HG02840 (cell line): ENCODE measurements around the gene BAG2.
A peak's percentile ranks its signal among the peaks of the same experiment; 100 is the strongest.

Source experiments
- ATAC-seq: cut with Tn5 transposase; IDR thresholded peaks from one replicate; pipeline ENCODE4 v1.9.1; 2021; ENCODE audit warnings: mild to moderate bottlenecking, moderate library complexity, moderate number of reproducible peaks; ENCODE audit not compliant: unreplicated experiment, low FRiP score

Gene BAG2

DNA sequence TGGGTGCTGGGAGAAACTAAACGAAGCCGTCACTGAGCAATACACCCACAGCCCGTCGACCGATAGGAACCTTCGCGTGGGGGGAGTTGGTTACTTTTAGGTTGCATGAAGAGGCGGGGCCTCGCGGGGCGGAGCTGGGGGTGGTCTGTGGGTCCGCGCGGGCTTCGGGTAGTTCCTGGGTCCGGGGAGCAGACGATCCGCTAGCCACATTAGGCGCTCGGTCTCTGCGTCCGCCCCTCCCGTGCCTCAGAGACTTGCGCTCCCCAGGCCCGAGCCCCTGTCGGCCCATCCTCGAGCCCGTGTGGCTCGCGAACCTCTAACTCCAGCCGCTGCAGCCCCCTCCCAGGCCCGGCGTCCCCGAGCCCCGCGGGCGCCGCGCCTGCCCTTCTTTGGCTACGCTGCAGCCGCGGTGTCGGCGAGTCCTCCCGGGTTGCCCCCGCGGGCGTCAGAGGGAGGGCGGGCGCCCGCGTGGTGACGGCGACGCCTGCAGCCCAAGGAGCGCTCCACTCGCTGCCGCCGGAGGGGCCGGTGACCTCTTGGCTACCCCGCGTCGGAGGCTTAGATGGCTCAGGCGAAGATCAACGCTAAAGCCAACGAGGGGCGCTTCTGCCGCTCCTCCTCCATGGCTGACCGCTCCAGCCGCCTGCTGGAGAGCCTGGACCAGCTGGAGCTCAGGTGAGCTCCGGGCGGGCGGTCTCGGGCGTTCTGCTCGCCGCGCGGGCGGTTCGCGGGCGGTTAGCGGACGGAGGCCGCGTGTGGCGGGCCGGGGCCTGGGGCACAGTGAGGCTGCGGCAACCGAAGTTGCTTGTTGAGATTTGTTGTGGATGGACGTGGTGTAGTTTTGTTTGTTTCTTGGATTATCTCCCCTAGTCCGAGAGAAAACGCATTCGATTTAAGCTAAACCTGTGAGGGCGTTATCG, at the start of gene BAG2:
BAG2 (plus strand) TSS at position 191 of the 920 bp plus-strand sequence; CDS start at position 563, 372 bp downstream.
- ATAC-seq = peak; percentile 90

DNA sequence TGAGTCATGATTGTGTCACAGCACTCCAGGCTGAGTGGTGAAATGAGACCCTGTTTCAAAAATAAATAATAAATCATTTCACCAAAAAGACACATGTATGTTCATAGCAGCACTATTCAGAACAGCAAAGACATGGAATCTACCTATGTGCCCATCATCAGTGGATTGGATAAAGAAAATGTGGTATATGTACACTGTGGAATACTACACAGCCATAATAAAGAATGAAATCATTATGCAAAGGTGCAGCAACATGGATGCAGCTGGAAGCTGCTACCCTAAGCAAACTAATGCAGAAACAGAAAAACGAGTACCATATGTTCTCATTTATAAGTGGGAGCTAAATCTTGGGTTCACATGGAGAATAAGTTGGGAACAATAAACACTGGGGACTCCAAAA, 49.0 kb upstream of the BAG2 start:
- ATAC-seq = no peak

DNA sequence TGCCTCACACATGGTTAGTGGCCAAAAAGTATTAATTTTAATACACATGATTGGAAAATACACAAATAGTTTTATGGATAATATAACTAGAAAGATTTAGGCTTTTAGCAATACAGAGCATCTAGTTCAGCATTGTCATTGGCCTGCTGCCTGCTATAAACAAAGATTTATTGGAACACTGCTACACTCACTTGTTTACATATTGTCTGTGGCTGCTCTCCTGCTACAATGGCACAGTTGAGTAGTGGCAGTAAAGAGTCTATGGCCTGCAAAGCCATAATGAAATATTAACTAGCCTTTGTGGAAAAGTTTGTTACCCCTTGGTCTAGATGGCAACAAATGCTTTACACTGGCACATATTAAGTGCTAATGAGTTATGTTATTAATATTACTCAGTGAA, 44.4 kb upstream of the BAG2 start:
- no peak for ATAC-seq

DNA sequence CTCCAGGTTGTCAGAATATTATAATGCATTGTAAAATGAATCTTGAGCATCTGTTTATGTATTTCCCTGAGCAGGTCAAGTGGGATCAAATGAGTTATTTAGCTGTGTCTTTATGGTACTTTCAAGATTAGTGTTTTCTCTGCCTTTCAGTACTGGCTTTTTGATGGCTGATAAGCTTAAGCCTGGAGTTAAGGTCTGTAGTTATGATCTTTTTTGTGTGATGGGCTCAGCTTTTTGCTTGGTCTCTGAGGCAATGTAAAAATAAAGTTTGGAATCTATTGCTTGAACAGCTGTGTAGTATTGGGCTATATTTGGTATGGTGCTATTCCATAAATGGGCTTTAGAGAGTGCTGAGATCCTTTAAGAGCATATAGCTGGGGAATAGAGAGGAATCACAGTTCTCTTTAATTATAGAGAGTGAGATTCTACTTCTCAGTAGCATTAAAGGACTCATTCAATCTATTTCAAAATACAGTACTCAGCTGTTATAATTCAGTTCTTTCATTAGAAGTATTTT, 41.4 kb upstream of the BAG2 start:
- ATAC-seq = no peak

DNA sequence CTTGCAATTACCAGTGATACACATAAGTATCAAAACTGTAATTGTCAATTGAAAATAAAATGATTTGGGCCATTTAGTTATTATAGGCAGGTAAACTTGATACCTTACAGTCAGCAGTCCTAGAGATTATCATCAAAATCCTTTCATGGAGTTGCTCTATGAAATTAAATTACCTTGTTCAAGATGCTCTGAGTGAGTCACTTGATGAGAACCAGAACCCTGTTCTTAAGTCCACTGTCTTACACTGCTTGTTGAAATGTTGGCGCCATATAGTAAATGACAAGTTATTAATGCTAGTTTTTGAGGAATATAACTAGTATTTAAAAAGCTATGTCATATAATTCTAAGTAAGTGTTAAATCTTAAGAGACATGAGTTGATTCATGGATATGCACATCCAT, 37.2 kb upstream of the BAG2 start:
- no peak for ATAC-seq

DNA sequence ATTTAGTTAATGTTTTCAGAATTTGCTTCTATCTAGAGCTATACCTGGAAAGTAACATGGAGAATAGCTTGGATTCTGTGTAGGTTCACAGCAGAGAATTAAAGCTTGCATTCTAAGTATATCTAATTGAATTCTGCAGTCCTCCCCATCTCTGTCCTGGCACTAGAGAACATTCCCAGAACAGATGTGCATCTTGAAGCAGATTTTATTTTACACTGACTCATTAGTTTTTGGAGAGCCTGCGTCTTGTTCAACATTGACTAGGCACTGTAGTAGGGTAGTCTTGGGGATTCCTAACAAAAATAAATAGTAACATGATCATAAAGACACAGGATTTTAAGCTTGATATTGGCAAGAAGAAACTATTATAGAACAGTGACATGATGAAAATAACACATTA, 36.2 kb upstream of the BAG2 start:
- no peak for ATAC-seq

DNA sequence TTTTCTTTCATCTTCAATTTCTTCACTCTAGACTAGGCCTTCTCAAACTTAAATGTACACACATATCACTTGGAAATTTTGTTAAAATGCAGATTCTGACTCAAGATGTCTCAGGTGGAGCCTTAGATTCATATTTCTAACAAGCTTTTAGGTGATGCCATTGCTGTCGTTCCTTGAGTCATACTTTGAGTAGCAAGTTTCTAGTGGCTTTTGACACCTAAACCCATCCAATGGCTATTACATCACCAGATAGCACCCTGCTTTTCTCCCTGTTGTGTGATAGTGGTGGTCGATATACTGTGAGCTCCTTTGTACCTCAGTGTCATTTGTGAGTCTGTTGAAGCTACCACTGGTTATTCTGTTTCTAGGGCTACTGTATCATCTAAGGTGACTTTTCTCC, 34.8 kb upstream of the BAG2 start:
- no peak for ATAC-seq

DNA sequence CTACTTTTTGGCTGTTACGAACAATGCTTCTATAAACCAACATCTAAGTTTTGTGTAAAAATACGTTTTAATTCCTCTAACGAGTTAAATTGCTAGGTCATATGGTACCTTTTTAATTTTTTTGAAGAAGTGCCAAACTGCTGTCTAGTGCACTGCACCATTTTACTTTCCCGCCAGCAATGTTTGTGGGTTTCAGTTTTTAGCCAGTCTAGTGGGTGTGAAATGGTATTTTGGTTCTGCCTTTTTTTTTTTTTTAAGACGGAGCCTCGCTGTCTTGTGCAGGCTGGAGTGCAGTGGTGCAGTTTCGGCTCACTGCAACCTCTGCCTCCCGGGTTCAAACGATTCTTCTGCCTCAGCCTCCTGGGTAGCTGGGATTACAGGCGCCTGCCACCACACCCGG, 34.1 kb upstream of the BAG2 start:
- no peak for ATAC-seq

DNA sequence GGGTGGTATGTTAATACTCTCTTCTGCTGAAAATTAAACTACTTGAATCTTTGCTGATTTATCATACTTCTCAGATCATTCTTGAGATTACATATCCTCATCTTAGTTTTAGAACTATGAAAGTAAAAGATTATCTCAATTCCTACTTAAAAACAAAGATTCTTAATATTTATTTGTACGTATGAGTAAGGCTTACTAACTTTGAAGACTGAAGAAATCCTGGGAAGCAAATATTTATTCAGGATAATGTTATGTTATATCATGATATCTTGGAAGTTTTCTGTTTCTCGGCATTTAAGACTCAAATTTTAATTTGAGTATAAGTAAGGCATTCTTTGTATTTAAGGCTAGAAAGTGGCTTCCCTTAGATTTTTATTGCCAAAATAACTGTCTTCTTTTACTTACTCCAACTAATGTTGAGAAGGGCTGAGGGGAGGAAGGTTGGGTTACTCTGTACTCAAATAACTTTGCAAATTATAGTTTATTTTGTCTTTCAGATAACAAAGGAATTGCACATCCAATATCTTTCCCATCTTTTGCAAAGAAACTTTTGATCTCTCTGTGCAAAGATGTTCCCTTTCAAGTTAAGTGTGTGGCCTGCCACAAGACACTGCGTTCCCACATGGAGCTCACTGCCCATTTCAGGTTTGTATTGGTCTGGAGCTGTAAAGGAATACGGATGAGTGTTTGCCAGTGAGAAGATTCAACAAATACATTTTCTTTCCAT, 30.5 kb upstream of the BAG2 start:
- no peak for ATAC-seq

DNA sequence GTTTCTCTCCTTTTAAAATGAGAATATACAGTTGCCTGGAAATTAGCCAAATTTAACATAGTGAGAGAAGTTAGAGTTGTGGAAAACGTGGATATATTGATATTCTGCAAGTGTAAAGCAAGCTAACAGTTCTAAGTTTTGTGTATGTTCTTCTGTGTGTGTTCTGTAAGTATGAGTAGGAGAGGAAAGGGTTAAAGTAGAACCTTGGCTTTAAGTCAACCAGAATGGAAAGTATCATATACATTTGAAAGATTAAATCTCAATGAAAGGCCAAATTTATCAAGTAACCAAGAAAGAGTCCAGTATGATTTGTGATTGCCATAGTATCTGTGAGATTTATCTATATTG, 30.0 kb upstream of the BAG2 start:
- no peak for ATAC-seq

DNA sequence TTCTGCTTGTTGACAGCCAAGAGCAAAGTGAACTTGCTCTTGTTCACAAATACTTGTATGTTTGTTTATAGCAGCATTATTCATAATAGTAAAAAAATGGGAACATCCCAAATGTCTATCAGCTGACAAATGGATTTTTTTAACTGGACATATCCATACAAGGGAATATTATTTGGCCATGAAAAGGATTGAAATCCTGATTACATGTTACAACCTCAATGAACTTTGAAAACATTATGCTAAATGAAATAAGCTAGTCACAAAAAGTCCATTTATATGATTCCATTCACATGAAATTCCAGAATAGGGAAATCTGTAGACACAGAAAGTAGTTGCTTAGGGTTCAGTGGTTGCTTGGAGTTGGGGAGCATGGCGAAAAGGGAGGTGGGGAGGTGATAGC, 28.4 kb upstream of the BAG2 start:
- ATAC-seq = no peak

DNA sequence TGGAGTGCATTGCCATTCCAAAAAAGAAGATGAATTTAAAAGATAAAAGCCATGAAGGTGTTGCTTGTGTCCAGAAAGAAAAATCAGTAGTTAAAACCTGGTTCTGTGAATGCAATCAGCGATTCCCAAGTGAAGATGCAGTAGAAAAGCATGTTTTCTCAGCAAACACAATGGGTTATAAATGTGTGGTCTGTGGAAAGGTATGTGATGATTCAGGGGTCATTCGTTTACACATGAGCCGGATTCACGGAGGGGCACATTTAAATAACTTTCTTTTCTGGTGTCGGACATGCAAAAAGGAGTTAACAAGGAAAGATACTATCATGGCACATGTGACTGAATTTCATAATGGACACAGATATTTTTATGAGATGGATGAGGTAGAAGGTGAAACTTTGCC, 24.7 kb upstream of the BAG2 start:
- no peak for ATAC-seq

DNA sequence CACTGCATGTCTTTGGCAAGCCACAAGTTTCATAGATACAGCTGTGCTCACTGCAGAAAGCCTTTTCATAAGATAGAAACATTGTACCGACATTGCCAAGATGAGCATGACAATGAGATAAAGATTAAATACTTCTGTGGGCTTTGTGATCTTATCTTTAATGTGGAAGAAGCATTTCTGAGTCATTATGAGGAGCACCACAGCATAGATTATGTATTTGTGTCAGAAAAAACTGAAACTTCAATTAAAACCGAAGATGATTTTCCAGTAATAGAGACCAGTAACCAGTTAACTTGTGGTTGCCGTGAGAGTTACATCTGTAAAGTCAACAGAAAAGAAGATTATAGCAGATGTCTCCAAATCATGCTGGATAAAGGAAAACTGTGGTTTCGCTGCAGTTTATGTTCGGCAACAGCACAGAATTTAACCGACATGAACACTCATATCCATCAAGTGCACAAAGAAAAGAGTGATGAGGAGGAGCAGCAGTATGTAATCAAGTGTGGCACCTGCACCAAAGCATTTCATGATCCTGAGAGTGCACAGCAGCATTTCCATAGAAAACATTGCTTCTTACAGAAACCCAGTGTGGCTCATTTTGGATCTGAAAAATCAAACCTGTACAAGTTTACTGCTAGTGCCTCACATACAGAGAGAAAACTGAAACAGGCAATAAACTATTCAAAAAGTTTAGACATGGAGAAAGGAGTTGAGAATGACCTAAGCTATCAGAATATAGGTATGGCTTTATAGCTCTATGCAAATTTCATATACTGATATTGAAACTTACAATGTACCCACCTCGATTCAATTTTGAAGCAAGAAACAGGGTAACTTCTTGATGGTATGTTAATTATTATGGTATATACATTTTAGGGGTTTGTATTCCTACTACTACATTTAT, 23.9 kb upstream of the BAG2 start:
- no peak for ATAC-seq

DNA sequence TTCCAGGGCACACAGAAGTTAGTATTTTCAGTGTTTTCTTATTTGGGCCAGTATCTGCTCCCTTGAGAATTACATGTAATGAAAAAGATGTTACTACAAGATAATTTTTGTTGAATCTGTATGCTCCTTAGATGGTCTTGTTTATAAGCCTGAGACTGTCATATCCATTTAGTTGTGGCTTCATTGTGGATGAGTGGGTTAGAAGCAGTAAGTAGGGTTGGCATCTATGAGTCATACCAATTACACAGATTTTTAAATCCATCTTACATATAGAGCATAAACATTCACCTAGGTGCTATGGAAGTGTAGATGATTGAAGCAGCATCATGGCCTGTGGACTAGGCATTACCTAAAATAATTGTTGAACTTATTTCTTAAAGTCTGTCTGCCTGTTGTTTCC, 13.5 kb upstream of the BAG2 start:
- no peak for ATAC-seq

DNA sequence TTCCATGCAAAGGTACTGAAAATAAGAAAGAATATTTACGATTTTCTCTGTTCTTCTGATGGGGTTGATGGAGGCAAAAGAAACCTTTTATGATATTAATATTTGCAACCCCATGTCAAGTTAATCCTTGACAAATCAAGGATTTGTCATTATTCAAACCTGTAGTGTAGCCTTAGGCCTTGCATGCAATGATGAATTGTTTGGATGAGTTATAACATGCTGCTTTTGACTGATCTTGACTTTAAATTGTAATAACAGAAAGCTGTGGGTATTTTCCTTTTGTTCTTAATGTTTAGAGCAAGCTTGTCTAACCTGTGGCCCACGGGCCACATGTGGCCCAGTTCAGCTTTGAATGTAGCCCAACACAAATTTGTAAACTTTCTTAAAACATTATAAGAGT, 13.0 kb upstream of the BAG2 start:
- ATAC-seq = no peak

DNA sequence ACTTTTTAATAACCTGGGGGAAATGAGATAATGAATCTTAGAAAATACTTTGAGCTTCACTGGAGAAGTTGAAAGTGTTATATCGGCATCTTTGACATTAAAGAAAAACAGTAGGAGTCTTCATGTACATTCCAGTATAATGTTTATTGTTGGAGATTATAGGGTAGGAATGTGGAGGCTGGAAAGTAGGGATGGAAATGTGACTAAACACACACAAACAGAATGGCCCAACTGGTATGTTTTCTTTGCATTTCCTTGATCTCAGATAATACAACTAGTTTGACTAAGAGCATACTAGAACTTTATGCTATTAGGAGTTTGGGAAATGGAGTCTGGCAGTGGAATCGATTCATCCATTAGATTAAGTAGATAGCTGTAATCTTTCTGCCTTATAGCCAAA, 10.1 kb upstream of the BAG2 start:
- ATAC-seq = no peak

DNA sequence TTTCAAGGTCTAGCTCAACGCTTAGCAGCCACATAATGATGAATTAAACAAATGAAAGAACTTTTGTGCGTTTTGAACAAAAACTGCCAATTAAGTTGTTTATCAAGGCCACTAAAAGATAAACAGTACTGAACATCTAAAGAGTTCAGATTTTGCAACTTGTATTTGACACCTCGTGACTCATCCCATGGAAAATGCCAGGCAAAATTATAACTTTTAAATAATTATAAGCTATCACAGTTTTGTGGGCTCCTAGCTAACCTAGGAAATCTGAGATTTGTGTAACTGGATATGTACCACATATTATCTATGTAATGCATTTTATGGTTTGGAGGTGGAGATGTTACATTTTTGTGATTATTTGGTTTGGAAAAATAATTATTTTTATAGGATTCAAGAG, 9.6 kb upstream of the BAG2 start:
- no peak for ATAC-seq

DNA sequence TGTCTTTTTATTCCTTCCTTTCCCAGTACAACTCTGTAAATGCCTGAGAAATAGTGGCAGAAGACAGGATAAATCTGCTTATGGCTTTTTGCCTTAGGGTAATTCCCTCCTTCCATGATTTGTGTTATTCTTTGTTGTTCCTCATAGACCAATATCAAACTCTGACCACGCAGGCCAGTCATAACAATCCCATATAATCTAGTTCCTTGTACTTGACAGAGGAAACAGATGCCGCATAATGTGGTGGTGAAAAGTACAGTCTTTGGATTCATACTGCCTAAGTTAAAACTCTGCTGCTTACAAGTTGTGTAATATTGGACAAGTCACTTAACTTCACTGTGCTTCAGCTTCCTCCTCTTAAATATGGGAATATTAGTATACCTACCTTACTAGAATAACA, 8.2 kb upstream of the BAG2 start:
- ATAC-seq = no peak

DNA sequence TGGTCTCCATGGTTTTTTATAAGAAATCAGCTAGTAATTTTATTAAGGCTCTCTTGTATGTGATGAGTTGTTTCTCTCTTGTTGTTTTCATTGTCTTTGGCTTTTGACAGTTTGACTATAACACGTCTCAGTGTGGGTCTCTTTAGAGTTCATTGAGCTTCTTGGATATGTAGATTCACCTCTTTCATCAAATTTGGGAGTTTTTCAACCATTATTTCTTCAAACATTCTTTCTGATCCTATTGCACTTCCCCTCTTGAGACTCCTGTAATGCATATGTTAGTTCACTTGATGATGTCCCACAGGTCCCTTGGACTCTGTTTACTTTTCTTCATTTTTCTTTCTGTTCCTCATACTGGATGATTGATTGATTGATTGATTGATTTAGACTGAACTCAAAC, 7.0 kb upstream of the BAG2 start:
- no peak for ATAC-seq

DNA sequence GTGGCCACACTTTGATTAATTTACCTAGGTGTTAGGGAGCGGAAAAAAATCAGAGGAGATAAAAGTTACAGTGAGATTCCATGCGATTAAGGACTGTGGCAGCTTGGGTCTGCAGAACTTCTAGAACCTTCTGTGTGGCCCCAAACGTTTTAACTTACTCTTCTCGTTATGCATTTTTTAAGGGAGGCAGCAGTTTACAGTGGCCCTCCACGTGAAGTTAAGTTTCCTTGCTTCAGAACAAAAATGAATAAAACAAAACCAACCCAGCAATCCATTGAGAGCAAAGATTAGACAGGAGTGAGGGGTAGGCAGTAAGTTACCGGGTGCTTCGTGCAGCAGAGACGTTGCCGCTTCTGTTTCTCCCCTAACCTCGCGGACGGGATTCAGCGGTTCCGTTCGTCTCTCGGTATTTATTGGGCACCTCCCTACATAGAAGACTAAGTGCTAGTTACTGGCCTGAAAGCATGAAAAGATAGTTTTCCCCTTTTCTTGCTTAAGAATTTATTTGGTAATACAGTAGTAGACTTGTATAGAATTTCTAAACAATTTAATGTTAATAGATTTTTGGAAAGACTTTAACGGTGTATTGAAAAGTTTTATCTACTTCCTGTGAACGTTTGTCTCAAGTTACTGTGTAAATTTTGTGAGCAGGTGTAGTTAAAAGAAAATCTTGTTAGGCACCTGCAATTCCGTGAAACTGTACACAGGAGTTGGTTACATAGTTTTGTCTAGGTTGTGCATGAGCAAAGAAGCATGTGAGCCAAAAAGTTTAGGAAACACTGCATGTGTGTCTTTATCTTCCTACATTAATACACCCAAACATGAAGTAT, 1.1 kb downstream of the BAG2 start:
- no peak for ATAC-seq
